WTC11 (cell line): ENCODE results near the gene ZMAT3. TPM values are rescaled to one million over a fixed set of nuclear protein-coding genes. Genes with fewer than 3 reads are reported as not detected.

Experiments
- ATAC-seq: fragments of 200-7000 bp; cut with Tn5 transposase; 2 replicates; pipeline ENCODE4 v1.10.0; 2021; ENCODE audit warnings: mild to moderate bottlenecking, moderate library complexity
- CTCF ChIA-PET: fragments of 300-600 bp; sonication (Branson Sonifier 250); formaldehyde crosslinking; loops from one replicate; lab custom pipeline; 2021; ENCODE audit warnings: antibody characterized with exemption; lab: Charles Lee
- POLR2A ChIA-PET: fragments of 350-600 bp; sonication (Branson Sonifier 250); formaldehyde crosslinking; loops from one replicate; lab custom pipeline; 2021; ENCODE audit warnings: antibody characterized with exemption; lab: Charles Lee
- DNase-seq: peaks from one replicate; pipeline ENCODE4 v3.0.0; 2021; ENCODE audit warnings: low spot score
- H3K27ac Mint-ChIP-seq: 2 replicates; pipeline ENCODE4 v1.8.0; 2021; ENCODE audit warnings: mixed read lengths
- H3K27me3 Mint-ChIP-seq: 2 replicates; pipeline ENCODE4 v1.8.0; 2021; ENCODE audit warnings: low read depth, mild to moderate bottlenecking, moderate library complexity, mixed read lengths
- H3K36me3 Mint-ChIP-seq: 2 replicates; pipeline ENCODE4 v1.8.0; 2021; ENCODE audit warnings: mixed read lengths
- H3K4me1 Mint-ChIP-seq: 2 replicates; pipeline ENCODE4 v1.8.0; 2022; ENCODE audit warnings: mixed read lengths
- H3K4me3 Mint-ChIP-seq: 2 replicates; pipeline ENCODE4 v1.8.0; 2021; ENCODE audit warnings: mild to moderate bottlenecking, moderate library complexity, mixed read lengths
- H3K9me3 Mint-ChIP-seq: 2 replicates; pipeline ENCODE4 v1.8.0; 2021; ENCODE audit warnings: mixed read lengths
- AFF4 ChIP-seq: sonication (generic); formaldehyde crosslinking; IDR thresholded peaks from 2 replicates; pipeline ENCODE4 v1.8.1; 2023; ENCODE audit warnings: mild to moderate bottlenecking, missing genetic modification reagents, borderline replicate concordance
- CREM ChIP-seq: sonication (generic); formaldehyde crosslinking; IDR thresholded peaks from 2 replicates; pipeline ENCODE4 v1.8.1; 2022; ENCODE audit warnings: mild to moderate bottlenecking, missing genetic modification reagents, moderate library complexity
- E2F5 ChIP-seq: sonication (generic); formaldehyde crosslinking; IDR thresholded peaks from 2 replicates; pipeline ENCODE4 v1.8.1; 2022; ENCODE audit warnings: mild to moderate bottlenecking, moderate library complexity, missing genetic modification reagents
- ETV6 ChIP-seq: sonication (generic); formaldehyde crosslinking; IDR thresholded peaks from 2 replicates; pipeline ENCODE4 v1.8.1; 2022; ENCODE audit warnings: mild to moderate bottlenecking, missing genetic modification reagents
- HMGXB4 ChIP-seq: sonication (generic); formaldehyde crosslinking; IDR thresholded peaks from 2 replicates; pipeline ENCODE4 v1.8.1; 2023; ENCODE audit warnings: mild to moderate bottlenecking, moderate library complexity, missing genetic modification reagents
- IRF1 ChIP-seq: sonication (generic); formaldehyde crosslinking; IDR thresholded peaks from 2 replicates; pipeline ENCODE4 v1.8.0; 2023; ENCODE audit warnings: missing genetic modification reagents
- MAX ChIP-seq: sonication (generic); formaldehyde crosslinking; IDR thresholded peaks from 2 replicates; pipeline ENCODE4 v1.8.0; 2022; ENCODE audit warnings: mild to moderate bottlenecking, missing genetic modification reagents
- NR3C1 ChIP-seq: sonication (generic); formaldehyde crosslinking; conservative IDR thresholded peaks from 2 replicates; pipeline ENCODE4 v1.8.1; 2023; ENCODE audit warnings: low read depth, mild to moderate bottlenecking, missing genetic modification reagents
- SMAD3 ChIP-seq: sonication (generic); formaldehyde crosslinking; IDR thresholded peaks from 2 replicates; pipeline ENCODE4 v1.8.0; 2022; ENCODE audit warnings: missing genetic modification reagents, mild to moderate bottlenecking, borderline replicate concordance
- TEAD4 ChIP-seq: sonication (generic); formaldehyde crosslinking; IDR thresholded peaks from 2 replicates; pipeline ENCODE4 v1.8.0; 2022; ENCODE audit warnings: mild to moderate bottlenecking, missing genetic modification reagents
- USF2 ChIP-seq: sonication (generic); formaldehyde crosslinking; IDR thresholded peaks from 2 replicates; pipeline ENCODE4 v1.8.1; 2023; ENCODE audit warnings: mild to moderate bottlenecking, missing genetic modification reagents, moderate library complexity
- ZNF232 ChIP-seq: sonication (generic); formaldehyde crosslinking; IDR thresholded peaks from 2 replicates; pipeline ENCODE4 v1.8.0; 2022; ENCODE audit warnings: mild to moderate bottlenecking, missing genetic modification reagents
- ZNF281 ChIP-seq: sonication (generic); formaldehyde crosslinking; IDR thresholded peaks from 2 replicates; pipeline ENCODE4 v1.8.0; 2023; ENCODE audit warnings: mild to moderate bottlenecking, missing genetic modification reagents
- ZNF317 ChIP-seq: sonication (generic); formaldehyde crosslinking; IDR thresholded peaks from 2 replicates; pipeline ENCODE4 v1.8.1; 2023; ENCODE audit warnings: low read depth, mild to moderate bottlenecking, moderate library complexity, missing genetic modification reagents, borderline replicate concordance
- ZNF532 ChIP-seq: fragments of 250-450 bp; sonication (Bioruptor Pico); IDR thresholded peaks from 2 replicates; pipeline ENCODE4 v1.9.0; 2021; ENCODE audit warnings: mild to moderate bottlenecking, borderline replicate concordance
- ZNF671 ChIP-seq: fragments of 250-450 bp; sonication (Bioruptor Pico); IDR thresholded peaks from 2 replicates; pipeline ENCODE4 v1.8.0; 2021; ENCODE audit warnings: mild to moderate bottlenecking
- total RNA-seq: library from RNA; stranded (reverse); gene quantifications from 3 replicates; pipeline ENCODE4 v1.2.3, GENCODE V29; 2021

Gene ZMAT3
- total RNA-seq, 1 experiment from 2014 or later, result 24.1 TPM

- ChIA-PET CTCF (no interaction called here), POLR2A (interaction anchor here (0.7 kb wide), 1 partner anchor 248 kb away, joined by 4 read pairs; no protein-coding TSS in a partner anchor)
- TF ChIP-seq USF2 (CRISPR knock-in tag) (peak; percentile 68), CREM (no peak), ZNF532 (CRISPR knock-in tag) (no peak)
- H3K4me3 Mint-ChIP-seq, result no peak overlapping the region
- ATAC-seq, result no peak
- H3K27me3 Mint-ChIP-seq, result no peaks in the 10 kb centered on the region
- H3K9me3 Mint-ChIP-seq, result peaks cover 6% of the 10 kb centered on the region; the same call in 1 of the 2 replicates
- peaks cover 16% of the 10 kb centered on the region for H3K4me1 Mint-ChIP-seq
- no peaks in the 10 kb centered on the region for H3K36me3 Mint-ChIP-seq
- no peak overlapping the region for H3K27ac Mint-ChIP-seq
- no peak for DNase-seq
Observed at GRCh38 chr3:179088306-179088705, 16.7 kb upstream of the ZMAT3 start.

- POLR2A ChIA-PET, result no interaction called here
- TF ChIP-seq ETV6, result no peak
- no peak for TF ChIP-seq HMGXB4 (CRISPR knock-in tag)
- TF ChIP-seq ZNF281 (CRISPR knock-in tag), result no peak
- no peak for TF ChIP-seq ZNF317 (CRISPR knock-in tag)
- no peak for TF ChIP-seq ZNF232 (CRISPR knock-in tag)
- TF ChIP-seq MAX (CRISPR knock-in tag), result no peak
- TF ChIP-seq IRF1, result no peak
- CTCF ChIA-PET, result interaction anchor here (1.2 kb wide), 1 partner anchor 20 kb away, joined by 6 read pairs; no protein-coding TSS in a partner anchor
- peak overlapping the region; percentile 52 for H3K27ac Mint-ChIP-seq
- peaks cover 6% of the 10 kb centered on the region; the same call in 1 of the 2 replicates for H3K9me3 Mint-ChIP-seq
- ATAC-seq (peak; percentile 89), DNase-seq (no peak)
- peaks cover 38% of the 10 kb centered on the region for H3K4me1 Mint-ChIP-seq
- no peak overlapping the region for H3K4me3 Mint-ChIP-seq
- H3K27me3 Mint-ChIP-seq, result no peaks in the 10 kb centered on the region
- no peaks in the 10 kb centered on the region for H3K36me3 Mint-ChIP-seq
Observed at GRCh38 chr3:179083977-179084376, 12.4 kb upstream of the ZMAT3 start.

GRCh38 chr3:179082416-179082815, 10.8 kb upstream of the ZMAT3 start:
- CTCF ChIA-PET, result interaction anchor here (1.4 to 1.8 kb wide), 2 partner anchors 12 to 14 kb away, joined by 4 read pairs; partner anchors contain the start of gene ZMAT3
- Mint-ChIP-seq H3K4me1 (peaks cover 38% of the 10 kb centered on the region), H3K36me3 (no peaks in the 10 kb centered on the region), H3K27ac (no peak overlapping the region), H3K27me3 (no peaks in the 10 kb centered on the region), H3K9me3 (no peaks in the 10 kb centered on the region), H3K4me3 (no peak overlapping the region)
- POLR2A ChIA-PET, result interaction anchor here (1.5 kb wide), 1 partner anchor 11 kb away, joined by 6 read pairs; the partner anchor contains the start of gene ZMAT3
- no peak for ATAC-seq
- no peak for DNase-seq
- TF ChIP-seq NR3C1 (CRISPR knock-in tag), result no peak
- TF ChIP-seq SMAD3 (CRISPR knock-in tag), result no peak
- TF ChIP-seq ZNF671 (CRISPR knock-in tag), result no peak
- no peak for TF ChIP-seq AFF4
- no peak for TF ChIP-seq E2F5 (CRISPR knock-in tag)
- no peak for TF ChIP-seq TEAD4 (CRISPR knock-in tag)
